CD4-positive, alpha-beta T cell treated with Interleukin-12 subunit alpha and Interleukin-12 subunit beta, for 1 hour (primary cell): ENCODE data around the gene ARL10.

Source experiments
- DNase-seq: peaks from one replicate; pipeline ENCODE4 v3.0.0-alpha.2; 2020

Gene ARL10

GRCh38 chr5:176362233-176362490, 3.1 kb upstream of the ARL10 start:
- DNase-seq: no peak

- DNase-seq: no peak
These were observed 429 bp upstream of the ARL10 start for GRCh38 chr5:176364765-176365350.

- DNase-seq: no peak
These were observed 1.1 kb downstream of the ARL10 start for GRCh38 chr5:176366232-176366894.

GRCh38 chr5:176368726-176369125, 3.4 kb downstream of the ARL10 start:
- DNase-seq: no peak

- DNase-seq: no peak
These were observed 4.8 kb downstream of the ARL10 start for GRCh38 chr5:176369934-176370711.

- no peak for DNase-seq
These were observed 6.6 kb downstream of the ARL10 start for GRCh38 chr5:176371621-176372539.

- no peak for DNase-seq
These were observed 8.0 kb downstream of the ARL10 start for GRCh38 chr5:176373100-176373818.

GRCh38 chr5:176379881-176380280, 14.6 kb downstream of the ARL10 start:
- no peak for DNase-seq

- DNase-seq: no peak
These were observed 16.1 kb downstream of the ARL10 start for GRCh38 chr5:176381423-176381822.

- no peak for DNase-seq
These were observed 16.7 kb downstream of the ARL10 start for GRCh38 chr5:176381979-176382378.

GRCh38 chr5:176382721-176383120, 17.4 kb downstream of the ARL10 start:
- no peak for DNase-seq

- DNase-seq: no peak
These were observed 18.1 kb downstream of the ARL10 start for GRCh38 chr5:176383248-176383905.

GRCh38 chr5:176383961-176384360, 18.7 kb downstream of the ARL10 start:
- no peak for DNase-seq

GRCh38 chr5:176384366-176384930, 19.2 kb downstream of the ARL10 start:
- DNase-seq: no peak

GRCh38 chr5:176384991-176385390, 19.7 kb downstream of the ARL10 start:
- DNase-seq: no peak

GRCh38 chr5:176386491-176386890, 21.2 kb downstream of the ARL10 start:
- no peak for DNase-seq

GRCh38 chr5:176387384-176387925, 22.2 kb downstream of the ARL10 start:
- no peak for DNase-seq

GRCh38 chr5:176388003-176388443, 22.7 kb downstream of the ARL10 start:
- DNase-seq: peak; percentile 4

- peak; percentile 99 for DNase-seq
These were observed 23.3 kb downstream of the ARL10 start, which contains the start of the genes HIGD2A and NOP16 for GRCh38 chr5:176388444-176389134. HIGD2A (plus strand) TSS chr5:176388751; CDS start chr5:176388820, 69 bp downstream. NOP16 (minus strand) TSS chr5:176388598; CDS start chr5:176388539, 59 bp downstream.
